SK-N-SH treated with all-trans-retinoic acid at 6 μM for 48 hours (cell line): ENCODE data around the gene SELENON.

ENCODE experiments used
- ATAC-seq: fragments of 200-7000 bp; cut with Tn5 transposase; 3 replicates; pipeline ENCODE4 v1.9.1; 2020; ENCODE audit warnings: mild to moderate bottlenecking, moderate library complexity
- ARNTL ChIP-seq: fragments of 450-650 bp; formaldehyde crosslinking; IDR thresholded peaks from 2 replicates; pipeline ENCODE4 v1.5.0; 2020; ENCODE audit warnings: low read depth, mild to moderate bottlenecking, moderate library complexity, borderline replicate concordance
- BACH2 ChIP-seq: fragments of 250-450 bp; sonication (Bioruptor Pico); IDR thresholded peaks from 2 replicates; pipeline ENCODE4 v1.9.0; 2021; ENCODE audit warnings: mild to moderate bottlenecking, borderline replicate concordance
- CREB5 ChIP-seq: fragments of 250-450 bp; sonication (Bioruptor Pico); IDR thresholded peaks from 2 replicates; pipeline ENCODE4 v1.5.1; 2020; ENCODE audit warnings: low read depth, mild to moderate bottlenecking, moderate library complexity
- CSDC2 ChIP-seq: fragments of 250-450 bp; sonication (Bioruptor Pico); IDR thresholded peaks from 2 replicates; pipeline ENCODE4 v1.5.0; 2020; ENCODE audit warnings: mild to moderate bottlenecking, moderate library complexity
- CSRNP3 ChIP-seq: fragments of 250-450 bp; sonication (Bioruptor Pico); IDR thresholded peaks from 2 replicates; pipeline ENCODE4 v1.5.1; 2021; ENCODE audit warnings: mild to moderate bottlenecking, moderate library complexity
- ESRRG ChIP-seq: fragments of 250-450 bp; sonication (Bioruptor Pico); IDR thresholded peaks from 2 replicates; pipeline ENCODE4 v1.6.1; 2021; ENCODE audit warnings: mild to moderate bottlenecking
- GLIS3 ChIP-seq: fragments of 250-450 bp; sonication (Bioruptor Pico); IDR thresholded peaks from 2 replicates; pipeline ENCODE4 v1.5.0; 2020; ENCODE audit warnings: mild to moderate bottlenecking, moderate library complexity
- ISL1 ChIP-seq: fragments of 250-450 bp; sonication (Bioruptor Pico); IDR thresholded peaks from 2 replicates; pipeline ENCODE4 v2.1.2; 2022; ENCODE audit warnings: mild to moderate bottlenecking, moderate library complexity
- OSR1 ChIP-seq: fragments of 250-450 bp; sonication (Bioruptor Pico); IDR thresholded peaks from 2 replicates; pipeline ENCODE4 v1.8.0; 2022; ENCODE audit warnings: moderate library complexity, mild to moderate bottlenecking, inconsistent platforms
- PATZ1 ChIP-seq: fragments of 250-450 bp; sonication (Bioruptor Pico); IDR thresholded peaks from 2 replicates; pipeline ENCODE4 v1.8.0; 2020; ENCODE audit warnings: mild to moderate bottlenecking, moderate library complexity, borderline replicate concordance
- POU6F1 ChIP-seq: fragments of 250-450 bp; sonication (Bioruptor Pico); IDR thresholded peaks from 2 replicates; pipeline ENCODE4 v1.8.0; 2021; ENCODE audit warnings: low read depth, mild to moderate bottlenecking, moderate library complexity, borderline replicate concordance
- PPARA ChIP-seq: fragments of 250-450 bp; sonication (Bioruptor Pico); IDR thresholded peaks from 2 replicates; pipeline ENCODE4 v1.5.0; 2020; ENCODE audit warnings: mild to moderate bottlenecking, borderline replicate concordance
- RARB ChIP-seq: fragments of 250-450 bp; sonication (Bioruptor Pico); IDR thresholded peaks from 2 replicates; pipeline ENCODE4 v1.8.0; 2021; ENCODE audit warnings: mild to moderate bottlenecking, moderate library complexity
- SNAI2 ChIP-seq: fragments of 250-450 bp; sonication (Bioruptor Pico); IDR thresholded peaks from 2 replicates; pipeline ENCODE4 v1.5.0; 2020; ENCODE audit warnings: mild to moderate bottlenecking, moderate library complexity
- TCF4 ChIP-seq: fragments of 250-450 bp; sonication (Bioruptor Pico); IDR thresholded peaks from 2 replicates; pipeline ENCODE4 v1.8.0; 2021; ENCODE audit warnings: mild to moderate bottlenecking, moderate library complexity, borderline replicate concordance
- TOX ChIP-seq: fragments of 250-450 bp; sonication (Bioruptor Pico); IDR thresholded peaks from 2 replicates; pipeline ENCODE4 v1.8.0; 2021; ENCODE audit warnings: mild to moderate bottlenecking, moderate library complexity, borderline replicate concordance
- TSHZ2 ChIP-seq: fragments of 250-450 bp; sonication (Bioruptor Pico); IDR thresholded peaks from 2 replicates; pipeline ENCODE4 v1.5.0; 2020; ENCODE audit warnings: mild to moderate bottlenecking, moderate library complexity
- ZC3H10 ChIP-seq: fragments of 250-450 bp; sonication (Bioruptor Pico); IDR thresholded peaks from 2 replicates; pipeline ENCODE4 v1.5.1; 2021; ENCODE audit warnings: mild to moderate bottlenecking, moderate library complexity
- ZFP3 ChIP-seq: fragments of 250-450 bp; sonication (Bioruptor Pico); IDR thresholded peaks from 2 replicates; pipeline ENCODE4 v1.5.0; 2020; ENCODE audit warnings: mild to moderate bottlenecking, moderate library complexity
- ZFP30 ChIP-seq: fragments of 450-650 bp; formaldehyde crosslinking; IDR thresholded peaks from 2 replicates; pipeline ENCODE4 v1.5.0; 2022; ENCODE audit warnings: mild to moderate bottlenecking, moderate library complexity
- ZNF565 ChIP-seq: fragments of 450-650 bp; formaldehyde crosslinking; conservative IDR thresholded peaks from 2 replicates; pipeline ENCODE4 v1.5.0; 2020; ENCODE audit warnings: low read depth, mild to moderate bottlenecking, moderate library complexity
- ZNF70 ChIP-seq: fragments of 450-650 bp; formaldehyde crosslinking; IDR thresholded peaks from 2 replicates; pipeline ENCODE4 v1.5.0; 2020; ENCODE audit warnings: mild to moderate bottlenecking, moderate library complexity
- ZNF8 ChIP-seq: fragments of 450-650 bp; formaldehyde crosslinking; IDR thresholded peaks from 2 replicates; pipeline ENCODE4 v1.5.0; 2020; ENCODE audit warnings: mild to moderate bottlenecking, moderate library complexity

Gene SELENON

GRCh38 chr1:25785333-25786067 is 14.5 kb upstream of the SELENON start:
- ATAC-seq: no peak
- TF ChIP-seq CSDC2 (CRISPR knock-in tag) (no peak), TOX (CRISPR knock-in tag) (no peak), PPARA (no peak), GLIS3 (CRISPR knock-in tag) (no peak)

GRCh38 chr1:25786887-25787759 is 12.9 kb upstream of the SELENON start:
- no peak for TF ChIP-seq CREB5
- TF ChIP-seq BACH2: no peak
- no peak for TF ChIP-seq SNAI2 (CRISPR knock-in tag)
- TF ChIP-seq ZC3H10 (CRISPR knock-in tag): no peak
- TF ChIP-seq ISL1: no peak
- TF ChIP-seq TCF4 (CRISPR knock-in tag): no peak
- TF ChIP-seq ZFP3 (CRISPR knock-in tag): no peak
- TF ChIP-seq ZNF8 (CRISPR knock-in tag): no peak
- TF ChIP-seq ZNF565: no peak
- TF ChIP-seq PPARA: no peak
- TF ChIP-seq ZFP30: no peak
- TF ChIP-seq TSHZ2 (CRISPR knock-in tag): no peak
- no peak for TF ChIP-seq ESRRG (CRISPR knock-in tag)
- TF ChIP-seq TOX (CRISPR knock-in tag): no peak
- TF ChIP-seq CSRNP3 (CRISPR knock-in tag): no peak
- no peak for TF ChIP-seq PATZ1 (CRISPR knock-in tag)
- TF ChIP-seq GLIS3 (CRISPR knock-in tag): no peak
- no peak for TF ChIP-seq RARB
- no peak for TF ChIP-seq POU6F1 (CRISPR knock-in tag)
- peak; percentile 81 for ATAC-seq

GRCh38 chr1:25787760-25788166 is 12.2 kb upstream of the SELENON start:
- no peak for ATAC-seq
- TF ChIP-seq CREB5 (no peak), ZNF70 (CRISPR knock-in tag) (no peak), PATZ1 (CRISPR knock-in tag) (no peak), ARNTL (CRISPR knock-in tag) (no peak), OSR1 (CRISPR knock-in tag) (no peak)
